ENCODE measurements around the gene RYR3. TPM values are rescaled to one million over a fixed set of nuclear protein-coding genes. Genes with fewer than 3 reads are reported as not detected.

RYR3 gene
- polyA plus RNA-seq, 1 donor (not counting 4 experiments of a cell fraction or from before 2014, with no cell fraction given), result 0.04 TPM

DNA sequence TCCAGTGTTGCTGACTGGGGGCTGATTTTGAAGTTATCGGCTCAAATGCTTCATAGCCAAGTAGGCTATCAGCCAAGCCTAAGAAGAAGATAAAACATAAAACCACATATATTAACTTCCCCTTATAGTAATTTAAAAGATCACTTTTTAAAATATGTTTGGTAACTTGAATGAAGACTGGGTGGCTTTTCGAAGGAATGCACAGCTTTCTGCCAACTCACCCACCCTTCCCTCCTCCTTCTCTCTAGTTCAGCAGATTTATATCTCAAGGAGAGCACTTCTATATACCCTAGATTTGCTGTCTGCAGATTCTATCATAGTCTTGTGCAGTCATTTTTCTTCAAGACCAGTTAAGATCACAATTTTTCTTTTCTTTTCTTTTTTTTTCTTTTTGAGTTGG is 468.1 kb downstream of the RYR3 start:
- dilution Hi-C loops (cut with MboI; ENCODE audit: extremely low pct_ligation_motif_present, low sequenced_read_pairs), result no loop called here
- H2AFZ ChIP-seq (ENCODE audit: control insufficient read depth, low read length), result no peak overlapping the region
- no peaks in the 10 kb centered on the region for H3K36me3 ChIP-seq (ENCODE audit: control insufficient read depth in 2 of 2, extremely low read depth in 1 of 2, insufficient read depth in 2 of 2, low read length in 2 of 2)
- TF ChIP-seq, protein P1, sequence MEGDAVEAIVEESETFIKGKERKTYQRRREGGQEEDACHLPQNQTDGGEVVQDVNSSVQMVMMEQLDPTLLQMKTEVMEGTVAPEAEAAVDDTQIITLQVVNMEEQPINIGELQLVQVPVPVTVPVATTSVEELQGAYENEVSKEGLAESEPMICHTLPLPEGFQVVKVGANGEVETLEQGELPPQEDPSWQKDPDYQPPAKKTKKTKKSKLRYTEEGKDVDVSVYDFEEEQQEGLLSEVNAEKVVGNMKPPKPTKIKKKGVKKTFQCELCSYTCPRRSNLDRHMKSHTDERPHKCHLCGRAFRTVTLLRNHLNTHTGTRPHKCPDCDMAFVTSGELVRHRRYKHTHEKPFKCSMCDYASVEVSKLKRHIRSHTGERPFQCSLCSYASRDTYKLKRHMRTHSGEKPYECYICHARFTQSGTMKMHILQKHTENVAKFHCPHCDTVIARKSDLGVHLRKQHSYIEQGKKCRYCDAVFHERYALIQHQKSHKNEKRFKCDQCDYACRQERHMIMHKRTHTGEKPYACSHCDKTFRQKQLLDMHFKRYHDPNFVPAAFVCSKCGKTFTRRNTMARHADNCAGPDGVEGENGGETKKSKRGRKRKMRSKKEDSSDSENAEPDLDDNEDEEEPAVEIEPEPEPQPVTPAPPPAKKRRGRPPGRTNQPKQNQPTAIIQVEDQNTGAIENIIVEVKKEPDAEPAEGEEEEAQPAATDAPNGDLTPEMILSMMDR (optimal IDR thresholded peaks at IDR 0.05 in 1 of 3, IDR thresholded peaks at IDR 0.05 in 1 of 3, conservative IDR thresholded peaks at IDR 0.05 in 1 of 3; ENCODE audit: extremely low read depth in 1 of 3, insufficient read depth in 2 of 3, low read length in 3 of 3), result no peak
- TF ChIP-seq EZH2 (IDR thresholded peaks at IDR 0.05; ENCODE audit: low read length), result no peak
- no peaks in the 10 kb centered on the region for H3K9me3 ChIP-seq (ENCODE audit: control insufficient read depth, low read depth, low read length)
- H3K4me1 ChIP-seq (ENCODE audit: control insufficient read depth, extremely low read depth, insufficient read depth, low read length), result no peaks in the 10 kb centered on the region
- no peak overlapping the region for H3K4me3 ChIP-seq (ENCODE audit: control insufficient read depth in 2 of 3, extremely low read depth in 1 of 3, insufficient read depth in 2 of 3, low read depth in 1 of 3, low read length in 3 of 3)
- H3K4me2 ChIP-seq (ENCODE audit: control insufficient read depth, extremely low read depth, insufficient read depth, low read depth, low read length), result no peak overlapping the region
- H3K27ac ChIP-seq (ENCODE audit: control insufficient read depth, insufficient read depth, low read length), result no peak overlapping the region
- H3K9me1 ChIP-seq (ENCODE audit: control insufficient read depth, extremely low read depth, insufficient read depth, low read length), result no peaks in the 10 kb centered on the region
- H4K20me1 ChIP-seq (ENCODE audit: control insufficient read depth, extremely low read depth, insufficient read depth, low read length), result no peaks in the 10 kb centered on the region
- H3K27me3 ChIP-seq (ENCODE audit: control insufficient read depth, extremely low read depth, insufficient read depth, low read length), result peaks cover 6% of the 10 kb centered on the region
- no peak for FAIRE-seq
- H3K9ac ChIP-seq (ENCODE audit: control insufficient read depth, extremely low read depth, insufficient read depth, low read length), result no peak overlapping the region
- DNase-seq (ENCODE audit: low read depth, low spot score), result no peak
- no peaks in the 10 kb centered on the region for H3K79me2 ChIP-seq (ENCODE audit: control insufficient read depth, insufficient read depth, low read length)

DNA sequence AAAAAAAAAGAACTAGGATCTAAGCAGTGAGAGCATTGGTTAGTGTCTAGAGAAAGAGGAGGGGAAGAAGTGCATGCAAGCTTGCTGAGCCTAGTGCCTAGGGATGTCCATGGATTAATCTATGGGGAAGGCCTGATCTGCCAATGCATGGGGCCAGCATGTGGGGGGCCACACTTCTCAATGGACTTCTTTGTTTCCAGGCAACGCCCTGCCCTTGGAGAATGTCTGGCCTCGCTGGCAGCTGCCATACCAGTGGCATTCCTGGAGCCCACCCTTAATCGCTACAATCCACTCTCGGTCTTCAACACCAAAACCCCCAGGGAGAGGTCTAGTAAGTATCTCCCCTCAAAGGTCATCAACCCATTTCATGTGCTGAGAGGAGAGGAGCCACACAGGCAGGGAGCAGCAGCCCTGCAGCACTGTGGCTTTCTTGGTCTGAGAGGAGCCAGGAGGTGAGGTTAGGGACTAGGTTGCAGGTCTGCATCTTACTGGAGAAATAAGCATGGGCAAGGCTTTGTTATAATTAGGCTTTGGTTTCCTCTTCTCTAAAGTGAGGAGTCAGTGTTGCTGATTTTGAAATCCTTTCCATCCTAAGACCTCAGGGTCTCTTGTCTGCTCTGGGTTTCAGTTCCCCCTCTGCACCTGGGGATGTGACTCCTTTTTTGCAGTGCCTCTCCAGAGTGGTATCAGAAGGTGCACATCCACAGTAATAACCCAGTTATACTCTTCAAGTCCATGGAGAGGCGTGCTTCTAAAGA is 469.4 kb downstream of the RYR3 start:
- Histone ChIP-seq H3K27ac (ENCODE audit: control insufficient read depth, insufficient read depth, low read length) (no peak overlapping the region), H3K79me2 (ENCODE audit: control insufficient read depth, insufficient read depth, low read length) (no peaks in the 10 kb centered on the region), H3K36me3 (ENCODE audit: control insufficient read depth in 2 of 2, extremely low read depth in 1 of 2, insufficient read depth in 2 of 2, low read length in 2 of 2) (no peaks in the 10 kb centered on the region), H4K20me1 (ENCODE audit: control insufficient read depth, extremely low read depth, insufficient read depth, low read length) (no peaks in the 10 kb centered on the region), H3K9me1 (ENCODE audit: control insufficient read depth, extremely low read depth, insufficient read depth, low read length) (no peaks in the 10 kb centered on the region), H3K27me3 (ENCODE audit: control insufficient read depth, extremely low read depth, insufficient read depth, low read length) (peaks cover 6% of the 10 kb centered on the region), H3K4me2 (ENCODE audit: control insufficient read depth, extremely low read depth, insufficient read depth, low read depth, low read length) (no peak overlapping the region), H2AFZ (ENCODE audit: control insufficient read depth, low read length) (no peak overlapping the region), H3K4me1 (ENCODE audit: control insufficient read depth, extremely low read depth, insufficient read depth, low read length) (no peaks in the 10 kb centered on the region), H3K9ac (ENCODE audit: control insufficient read depth, extremely low read depth, insufficient read depth, low read length) (no peak overlapping the region), H3K4me3 (ENCODE audit: control insufficient read depth in 2 of 3, extremely low read depth in 1 of 3, insufficient read depth in 2 of 3, low read depth in 1 of 3, low read length in 3 of 3) (no peak overlapping the region), H3K9me3 (ENCODE audit: control insufficient read depth, low read depth, low read length) (no peaks in the 10 kb centered on the region)
- dilution Hi-C loops (cut with MboI; ENCODE audit: extremely low pct_ligation_motif_present, low sequenced_read_pairs), result no loop called here
- TF ChIP-seq, protein P1 (optimal IDR thresholded peaks at IDR 0.05 in 1 of 3, IDR thresholded peaks at IDR 0.05 in 1 of 3, conservative IDR thresholded peaks at IDR 0.05 in 1 of 3; ENCODE audit: extremely low read depth in 1 of 3, insufficient read depth in 2 of 3, low read length in 3 of 3), result no peak
- no peak for TF ChIP-seq EZH2 (IDR thresholded peaks at IDR 0.05; ENCODE audit: low read length)
- no peak for DNase-seq (ENCODE audit: low read depth, low spot score)
- no peak for FAIRE-seq
